K562 (cell line): Measurements from ENCODE around the gene ADK. TPM values are rescaled to one million over a fixed set of nuclear protein-coding genes. Genes with fewer than 3 reads are reported as not detected.

ENCODE experiments used
- ATAC-seq: fragments of 200-7000 bp; cut with Tn5 transposase; 3 replicates; pipeline ENCODE4 v1.9.1; 2020; ENCODE audit warnings: moderate library complexity
- BruUV-seq: library from RNA; stranded (reverse); fragments of 400-500 nt; replicated peaks from 2 replicates; lab custom pipeline; 2021; lab: Mats Ljungman, UMichigan
- CTCF ChIA-PET: fragments of 300-600 bp; formaldehyde crosslinking; extraction: SDS; loops from one replicate; lab custom pipeline; 2021; ENCODE audit warnings: low intra/inter-chr PET ratio; lab: Yijun Ruan, JAX
- POLR2A ChIA-PET: fragments of 300-600, 350-650 bp; sonication (Branson Sonifier 250); formaldehyde crosslinking; extraction: SDS; loops from one replicate; lab custom pipeline; 2021; ENCODE audit warnings: antibody characterized with exemption, inconsistent platforms; lab: Yijun Ruan, JAX
- DNase-seq, 4 experiments: peaks; one replicate each; pipeline versions ENCODE4 v3.0.0 to v3.0.0-alpha.2; 2011 to 2018; ENCODE audit warnings: low spot score in 3 of 4, mixed read lengths in 3 of 4; ENCODE audit errors: extremely low read depth in 1 of 4
- FAIRE-seq: peaks from 2 replicates; lab custom pipeline; 2011; peaks lifted over from hg19 to GRCh38; lab: Jason Lieb, UNC
- H2AFZ ChIP-seq: 2 replicates; pipeline ENCODE4 v1.6.0; 2011; ENCODE audit warnings: low read depth, low read length, control low read depth, inconsistent platforms
- H3K27ac ChIP-seq: fragments of 200-600 bp; 3 replicates; pipeline ENCODE4 v1.8.0; 2011; ENCODE audit warnings: low read depth, mild to moderate bottlenecking, control low read depth, inconsistent platforms, low read length, moderate library complexity, mixed read lengths; ENCODE audit errors: extremely low read depth
- H3K27me3 ChIP-seq, 2 experiments: fragments of 300-600 bp in 1 of 2; 2 replicates in 1 of 2; 3 replicates in 1 of 2; pipeline versions ENCODE4 v1.6.0 to v1.8.0; 2011; ENCODE audit warnings: inconsistent platforms in 2 of 2, low read length in 2 of 2, mild to moderate bottlenecking in 1 of 2, mixed read lengths in 1 of 2, moderate library complexity in 1 of 2; ENCODE audit not compliant: control insufficient read depth in 2 of 2, insufficient read depth in 2 of 2
- H3K36me3 ChIP-seq: fragments of 300-600 bp; 3 replicates; pipeline ENCODE4 v1.8.0; 2011; ENCODE audit warnings: mild to moderate bottlenecking, low read length, inconsistent platforms; ENCODE audit not compliant: control insufficient read depth, insufficient read depth
- H3K4me1 ChIP-seq, 2 experiments: fragments of 200-600 bp in 1 of 2; replicated peaks in 1 of 2; 2 replicates in 1 of 2; 3 replicates in 1 of 2; pipeline versions ENCODE4 v1.5.1 to v1.8.0; 2011; ENCODE audit warnings: inconsistent platforms in 2 of 2, low read length in 2 of 2, mild to moderate bottlenecking in 1 of 2, mixed read lengths in 1 of 2, moderate library complexity in 1 of 2; ENCODE audit not compliant: control insufficient read depth in 2 of 2, insufficient read depth in 2 of 2
- H3K4me2 ChIP-seq: 2 replicates; pipeline ENCODE4 v1.6.1; 2011; ENCODE audit warnings: low read length, control low read depth, inconsistent platforms, mixed read lengths; ENCODE audit not compliant: insufficient read depth
- H3K4me3 ChIP-seq: fragments of 200-600 bp; sonication (generic), shearing (Covaris generic); 2 replicates; pipeline ENCODE4 v1.5.1; 2016; ENCODE audit warnings: control low read depth, inconsistent platforms
- H3K79me2 ChIP-seq: fragments of 200-600 bp; 3 replicates; pipeline ENCODE4 v1.8.0; 2011; ENCODE audit warnings: low read length, inconsistent platforms; ENCODE audit not compliant: control insufficient read depth, insufficient read depth
- H3K9ac ChIP-seq, 2 experiments: 2 replicates each; pipeline versions ENCODE4 v1.6.0 to v1.6.1; 2011; ENCODE audit warnings: low read depth in 2 of 2, low read length in 2 of 2, control low read depth in 1 of 2, inconsistent platforms in 1 of 2, mild to moderate bottlenecking in 1 of 2, mixed read lengths in 1 of 2; ENCODE audit not compliant: insufficient read depth in 1 of 2
- H3K9me1 ChIP-seq: one replicate; pipeline ENCODE4 v1.6.0; 2011; ENCODE audit warnings: inconsistent platforms, mild to moderate bottlenecking, low read length, moderate library complexity; ENCODE audit not compliant: control insufficient read depth, insufficient read depth
- H3K9me3 ChIP-seq: replicated peaks from 2 replicates; pipeline ENCODE4 v1.5.1; 2011; ENCODE audit warnings: low read depth, low read length, inconsistent platforms; ENCODE audit not compliant: control insufficient read depth, insufficient read depth
- H4K20me1 ChIP-seq: replicated peaks from 2 replicates; pipeline ENCODE4 v1.6.1; 2011; ENCODE audit warnings: low read length, inconsistent platforms, mixed read lengths; ENCODE audit not compliant: control insufficient read depth, insufficient read depth
- C11orf30 ChIP-seq: fragments of 450-650 bp; IDR thresholded peaks from 2 replicates; pipeline ENCODE4 v1.6.1; 2016; ENCODE audit warnings: low read depth, mild to moderate bottlenecking
- HCFC1 ChIP-seq: IDR thresholded peaks from 2 replicates; pipeline ENCODE4 v1.6.1; 2012; ENCODE audit warnings: low read depth, low read length, improper control_type of control experiment
- MAFK ChIP-seq: IDR thresholded peaks from 2 replicates; pipeline ENCODE4 v1.6.1; 2011; ENCODE audit warnings: low read length, improper control_type of control experiment
- SMARCA5 ChIP-seq: fragments of 450-650 bp; IDR thresholded peaks from 2 replicates; pipeline ENCODE4 v1.6.1; 2016
- ZBTB8A ChIP-seq: fragments of 450-650 bp; IDR thresholded peaks from 2 replicates; pipeline ENCODE4 v1.6.1; 2018; ENCODE audit warnings: mild to moderate bottlenecking, moderate library complexity; ENCODE audit not compliant: partially characterized antibody
- ZNF316 ChIP-seq: fragments of 450-650 bp; IDR thresholded peaks from 2 replicates; pipeline ENCODE4 v1.6.1; 2016
- ZNF384 ChIP-seq: IDR thresholded peaks from 2 replicates; pipeline ENCODE4 v1.6.1; 2012; ENCODE audit warnings: low read depth, low read length, improper control_type of control experiment
- ZNF695 ChIP-seq: fragments of 450-650 bp; formaldehyde crosslinking; IDR thresholded peaks from 2 replicates; pipeline ENCODE4 v1.4.0; 2020; ENCODE audit warnings: mild to moderate bottlenecking, moderate library complexity
- WGBS: fragments of 100-300 bp; shearing (Covaris generic); methylation state at CpG from one replicate; pipeline ENCODE4 v1.1.6; 2016; ENCODE audit warnings: low coverage, mixed read lengths; ENCODE audit not compliant: insufficient coverage; ENCODE audit errors: missing lambda C conversion rate; 5-methylcytosine and 5-hydroxymethylcytosine counted together
- in situ Hi-C: fragments of 300-500 bp; cut with MboI; formaldehyde crosslinking; loops from 4 replicates; pipeline ENCODE4 v1.15.0; 2018; ENCODE audit warnings: inconsistent platforms, mixed read lengths
- intact Hi-C: fragments of 100-400 bp; cut with micrococcal nuclease; formaldehyde crosslinking; loops from 2 replicates; pipeline ENCODE4 v1.14.2; 2022
- polyA plus RNA-seq, 8 experiments: library from polyadenylated mRNA; depleted of rRNA in 4 of 8; stranded (reverse) in 5 of 8; unstranded in 3 of 8; fragments of >200 nt; fragmentation: Nextera tagmentation in 2 of 8; fragmentation: Illumina TruSeq in 1 of 8; extraction: Ambion mirVana in 2 of 8; extraction: Trizol in 1 of 8; gene quantifications; 2 replicates each; pipeline versions ENCODE4 v1.2.1 to v1.2.3, GENCODE V29; 2011 to 2014; ENCODE audit warnings: inconsistent platforms in 1 of 8, missing spikeins in 1 of 8
- total RNA-seq, 7 experiments: library from RNA; depleted of rRNA in 6 of 7; stranded (reverse); fragments of >200 nt in 6 of 7; fragmentation: Illumina TruSeq in 2 of 7; extraction: Trizol in 2 of 7; gene quantifications; 2 replicates each; pipeline versions ENCODE4 v1.2.1 to v1.2.3, GENCODE V29; 2011 to 2021; ENCODE audit warnings: low replicate concordance in 1 of 7

Gene ADK
- total and polyA plus RNA-seq, 9 of the 15 experiments (the other 6 are each of a cell fraction or from before 2014, with no cell fraction given), result 54.2 to 97.8 (median 73.6) TPM

GRCh38 chr10:74133923-74134820, 16.8 kb upstream of the ADK start:
- no peaks in the 10 kb centered on the region for H3K9me3 ChIP-seq
- no peaks in the 10 kb centered on the region for H4K20me1 ChIP-seq
- FAIRE-seq (no peak), ATAC-seq (no peak), DNase-seq (no peak)
- in situ Hi-C loops, result no loop called here
- WGBS, result 97% methylated on average over 11 of the region's 11 CpGs
- no peak overlapping the region for H3K9ac ChIP-seq
- H3K9me1 ChIP-seq, result no peaks in the 10 kb centered on the region
- no peak for TF ChIP-seq ZBTB8A
- no peak for TF ChIP-seq ZNF384
- TF ChIP-seq ZNF695 (CRISPR knock-in tag), result no peak
- intact Hi-C loops, result no loop called here
- no peak overlapping the region for H2AFZ ChIP-seq
- no peaks in the 10 kb centered on the region for H3K79me2 ChIP-seq
- peaks cover 90% of the 10 kb centered on the region for H3K36me3 ChIP-seq
- H3K4me1 ChIP-seq, result no peaks in the 10 kb centered on the region
- ChIA-PET CTCF (no interaction called here), POLR2A (interaction anchor here (0.6 to 1.7 kb wide), 10 partner anchors 9 to 960 kb away, joined by 3 to 8 read pairs (median 3); partner anchors contain the start of genes ADK and AP3M1)
- no TSS peak for BruUV-seq
- H3K4me3 ChIP-seq, result no peak overlapping the region
- no peak overlapping the region for H3K4me2 ChIP-seq
- H3K27ac ChIP-seq, result no peak overlapping the region
- no peaks in the 10 kb centered on the region for H3K27me3 ChIP-seq

GRCh38 chr10:74135452-74135851, 15.6 kb upstream of the ADK start:
- no peaks in the 10 kb centered on the region for H3K27me3 ChIP-seq
- no peaks in the 10 kb centered on the region for H3K9me3 ChIP-seq
- POLR2A ChIA-PET, result interaction anchor here (1.0 to 1.7 kb wide), 3 partner anchors 8 to 18 kb away, joined by 3 to 8 read pairs (median 5); no protein-coding TSS in a partner anchor
- WGBS, result 86% methylated on average over 3 of the region's 3 CpGs
- H3K4me2 ChIP-seq, result no peak overlapping the region
- in situ Hi-C loops, result no loop called here
- FAIRE-seq, result no peak
- CTCF ChIA-PET, result no interaction called here
- no peak for ATAC-seq
- peaks cover 0 to 4% of the 10 kb centered on the region in 2 experiments; a peak in 1 of 5 replicates for H3K4me1 ChIP-seq
- no peak overlapping the region for H2AFZ ChIP-seq
- DNase-seq, result no peak
- no TSS peak for BruUV-seq
- H3K27ac ChIP-seq, result 0 out of 3 replicates have a peak overlapping the region, but pooled peaks have one; percentile 18
- H3K36me3 ChIP-seq, result peaks cover 83% of the 10 kb centered on the region
- H3K4me3 ChIP-seq, result no peak overlapping the region
- TF ChIP-seq ZNF316 (peak; percentile 92), MAFK (peak; percentile 42; the same call in 1 of the 2 replicates), C11orf30 (peak; percentile 79), HCFC1 (no peak), SMARCA5 (no peak)
- intact Hi-C loops, result no loop called here
- H3K79me2 ChIP-seq, result peaks cover 5% of the 10 kb centered on the region; the same call in 1 of the 3 replicates
- no peaks in the 10 kb centered on the region for H3K9me1 ChIP-seq
- H4K20me1 ChIP-seq, result no peaks in the 10 kb centered on the region
- no peak overlapping the region for H3K9ac ChIP-seq
